AG10803 (cell line): ENCODE data around the gene ZMIZ1.

ENCODE experiments used
- DNase-seq: peaks from one replicate; pipeline ENCODE4 v3.0.0; 2010; ENCODE audit warnings: low read depth
- H3K4me3 ChIP-seq: 2 replicates; pipeline ENCODE4 v1.5.1; 2011; ENCODE audit warnings: mild to moderate bottlenecking, low read length, control low read depth
- CTCF ChIP-seq: conservative IDR thresholded peaks from 2 replicates; pipeline ENCODE4 v1.5.1; 2011; ENCODE audit warnings: mild to moderate bottlenecking, low read length, control low read depth, inconsistent platforms

ZMIZ1 gene

GRCh38 chr10:79207096-79207357, 138.3 kb downstream of the ZMIZ1 start:
- DNase-seq: no peak
- no peak for TF ChIP-seq CTCF
- H3K4me3 ChIP-seq: no peak overlapping the region

GRCh38 chr10:79207726-79208125, 139.0 kb downstream of the ZMIZ1 start:
- no peak overlapping the region for H3K4me3 ChIP-seq
- no peak for DNase-seq
- TF ChIP-seq CTCF: no peak

GRCh38 chr10:79208251-79208983, 139.7 kb downstream of the ZMIZ1 start:
- no peak overlapping the region for H3K4me3 ChIP-seq
- TF ChIP-seq CTCF: no peak
- no peak for DNase-seq

- H3K4me3 ChIP-seq: no peak overlapping the region
- DNase-seq: no peak
- no peak for TF ChIP-seq CTCF
These were observed 140.6 kb downstream of the ZMIZ1 start for GRCh38 chr10:79209340-79209739.

GRCh38 chr10:79209831-79210230, 141.1 kb downstream of the ZMIZ1 start:
- no peak for DNase-seq
- no peak for TF ChIP-seq CTCF
- H3K4me3 ChIP-seq: no peak overlapping the region

GRCh38 chr10:79210672-79211071, 141.9 kb downstream of the ZMIZ1 start:
- no peak for TF ChIP-seq CTCF
- no peak overlapping the region for H3K4me3 ChIP-seq
- no peak for DNase-seq

GRCh38 chr10:79211616-79212015, 142.8 kb downstream of the ZMIZ1 start:
- no peak for TF ChIP-seq CTCF
- H3K4me3 ChIP-seq: no peak overlapping the region
- DNase-seq: no peak
